ENCODE data around the gene FSTL5.

Gene FSTL5

DNA sequence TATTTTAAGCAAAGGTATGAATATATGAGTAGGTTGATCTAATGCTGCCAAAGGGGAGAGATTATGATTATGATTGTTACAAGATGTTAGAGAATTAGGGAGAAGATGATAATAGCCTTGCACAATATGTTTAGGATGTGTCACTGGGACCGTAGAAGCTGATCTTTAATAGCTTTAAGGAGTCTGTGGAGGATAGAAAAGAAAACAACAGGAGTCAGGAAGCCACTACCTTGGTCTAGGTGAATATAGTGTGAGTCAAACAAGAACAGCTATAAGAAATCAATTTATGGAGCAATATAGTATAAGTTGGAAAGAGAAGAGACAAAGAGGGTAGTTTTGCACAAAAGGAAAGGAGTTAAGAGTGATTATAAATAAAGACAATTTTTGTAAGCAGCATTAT is 232.7 kb downstream of the FSTL5 start:
- Histone ChIP-seq H3F3A (ENCODE audit: control insufficient read depth, insufficient read depth) (no peaks in the 10 kb centered on the region), H3K9me3 (ENCODE audit: control insufficient read depth, insufficient read depth, low read length) (no peaks in the 10 kb centered on the region), H3K4me1 (ENCODE audit: control insufficient read depth, low read length) (no peaks in the 10 kb centered on the region), H3K79me2 (ENCODE audit: control insufficient read depth, low read length) (no peaks in the 10 kb centered on the region), H4K20me1 (ENCODE audit: control insufficient read depth, insufficient read depth, low read depth, low read length) (no peaks in the 10 kb centered on the region), H3K36me3 (ENCODE audit: control insufficient read depth, low read length) (no peaks in the 10 kb centered on the region), H3K9me2 (replicated peaks; ENCODE audit: control insufficient read depth, low read length) (no peaks in the 10 kb centered on the region), H3K27ac (ENCODE audit: low read depth, low read length) (no peak overlapping the region), H3K4me2 (ENCODE audit: low read length) (no peak overlapping the region), H3K4me3 (ENCODE audit: low read length) (no peak overlapping the region), H3K27me3 (ENCODE audit: control insufficient read depth, low read length) (no peaks in the 10 kb centered on the region)
- TF ChIP-seq, protein P1, sequence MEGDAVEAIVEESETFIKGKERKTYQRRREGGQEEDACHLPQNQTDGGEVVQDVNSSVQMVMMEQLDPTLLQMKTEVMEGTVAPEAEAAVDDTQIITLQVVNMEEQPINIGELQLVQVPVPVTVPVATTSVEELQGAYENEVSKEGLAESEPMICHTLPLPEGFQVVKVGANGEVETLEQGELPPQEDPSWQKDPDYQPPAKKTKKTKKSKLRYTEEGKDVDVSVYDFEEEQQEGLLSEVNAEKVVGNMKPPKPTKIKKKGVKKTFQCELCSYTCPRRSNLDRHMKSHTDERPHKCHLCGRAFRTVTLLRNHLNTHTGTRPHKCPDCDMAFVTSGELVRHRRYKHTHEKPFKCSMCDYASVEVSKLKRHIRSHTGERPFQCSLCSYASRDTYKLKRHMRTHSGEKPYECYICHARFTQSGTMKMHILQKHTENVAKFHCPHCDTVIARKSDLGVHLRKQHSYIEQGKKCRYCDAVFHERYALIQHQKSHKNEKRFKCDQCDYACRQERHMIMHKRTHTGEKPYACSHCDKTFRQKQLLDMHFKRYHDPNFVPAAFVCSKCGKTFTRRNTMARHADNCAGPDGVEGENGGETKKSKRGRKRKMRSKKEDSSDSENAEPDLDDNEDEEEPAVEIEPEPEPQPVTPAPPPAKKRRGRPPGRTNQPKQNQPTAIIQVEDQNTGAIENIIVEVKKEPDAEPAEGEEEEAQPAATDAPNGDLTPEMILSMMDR (IDR thresholded peaks at IDR 0.05; ENCODE audit: low read depth, low read length, poor library complexity, severe bottlenecking) = no peak
- TF ChIP-seq EZH2phosphoT487 (IDR thresholded peaks at IDR 0.05; ENCODE audit: borderline replicate concordance, low read length) = no peak

DNA sequence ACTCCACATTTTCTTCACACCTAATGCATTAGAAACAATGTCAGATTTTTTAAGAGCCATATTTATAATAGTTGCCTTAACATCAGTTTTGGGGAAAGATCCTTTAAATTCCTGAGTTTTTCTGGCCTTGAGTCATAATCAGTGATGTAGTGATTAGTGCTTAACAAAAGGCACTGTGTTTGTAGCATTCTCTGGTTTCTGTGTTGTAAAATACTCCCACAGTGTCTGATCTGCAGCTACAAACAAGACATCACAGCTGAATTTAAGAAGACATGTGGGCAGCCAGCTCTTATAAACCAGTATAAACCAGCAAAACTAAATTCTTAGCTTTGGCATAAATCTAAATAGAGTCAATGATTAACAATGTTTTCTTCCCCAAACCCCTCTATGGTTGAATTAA is 233.8 kb downstream of the FSTL5 start:
- Histone ChIP-seq H3K9me2 (replicated peaks; ENCODE audit: control insufficient read depth, low read length) (no peaks in the 10 kb centered on the region), H3F3A (ENCODE audit: control insufficient read depth, insufficient read depth) (no peaks in the 10 kb centered on the region), H3K36me3 (ENCODE audit: control insufficient read depth, low read length) (no peaks in the 10 kb centered on the region), H3K4me1 (ENCODE audit: control insufficient read depth, low read length) (no peaks in the 10 kb centered on the region), H3K79me2 (ENCODE audit: control insufficient read depth, low read length) (no peaks in the 10 kb centered on the region), H3K4me2 (ENCODE audit: low read length) (no peak overlapping the region), H3K4me3 (ENCODE audit: low read length) (no peak overlapping the region), H3K27me3 (ENCODE audit: control insufficient read depth, low read length) (no peaks in the 10 kb centered on the region), H4K20me1 (ENCODE audit: control insufficient read depth, insufficient read depth, low read depth, low read length) (no peaks in the 10 kb centered on the region), H3K27ac (ENCODE audit: low read depth, low read length) (no peak overlapping the region), H3K9me3 (ENCODE audit: control insufficient read depth, insufficient read depth, low read length) (no peaks in the 10 kb centered on the region)
- no peak for TF ChIP-seq EZH2phosphoT487 (IDR thresholded peaks at IDR 0.05; ENCODE audit: borderline replicate concordance, low read length)
- TF ChIP-seq, protein P1 (IDR thresholded peaks at IDR 0.05; ENCODE audit: low read depth, low read length, poor library complexity, severe bottlenecking) = no peak

DNA sequence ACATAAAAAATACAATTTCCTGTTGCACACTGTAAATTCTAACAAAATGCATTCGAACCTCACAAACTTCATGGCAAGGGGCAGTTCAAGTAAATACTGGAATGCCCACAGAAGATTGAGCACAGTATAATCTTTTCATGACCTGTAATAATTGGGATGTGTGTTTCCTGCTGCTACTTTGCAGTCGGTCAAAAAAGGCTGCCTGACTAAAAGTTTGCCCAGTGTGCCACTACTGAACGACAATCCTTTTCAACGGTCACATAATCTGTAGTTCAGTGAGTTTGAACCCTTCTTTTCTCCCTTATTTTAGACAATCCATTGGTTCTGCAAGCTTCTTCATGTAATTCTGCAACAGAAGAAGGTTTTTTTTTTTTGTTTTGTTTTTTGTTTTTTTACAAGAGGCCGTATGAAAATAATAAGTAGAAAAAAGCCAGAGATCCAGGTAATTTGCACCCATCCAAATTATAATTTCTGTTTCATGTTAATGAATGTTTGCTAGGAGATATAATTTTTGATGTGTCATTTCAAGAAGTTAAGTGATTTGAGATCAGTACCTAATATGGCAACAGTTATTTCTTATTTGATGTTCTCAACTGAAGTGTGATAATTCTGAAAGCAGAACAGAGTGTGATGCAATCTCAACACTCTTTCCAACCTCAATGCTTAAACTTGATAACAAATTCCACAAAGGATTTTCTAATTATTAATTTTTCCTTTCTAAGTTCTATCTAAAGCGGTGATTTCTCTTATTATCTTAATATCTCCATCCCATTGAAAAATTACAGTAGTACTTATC is 237.6 kb downstream of the FSTL5 start:
- Histone ChIP-seq H3F3A (ENCODE audit: control insufficient read depth, insufficient read depth) (no peaks in the 10 kb centered on the region), H3K9me2 (replicated peaks; ENCODE audit: control insufficient read depth, low read length) (no peaks in the 10 kb centered on the region), H3K79me2 (ENCODE audit: control insufficient read depth, low read length) (no peaks in the 10 kb centered on the region), H3K27me3 (ENCODE audit: control insufficient read depth, low read length) (no peaks in the 10 kb centered on the region), H3K4me2 (ENCODE audit: low read length) (no peak overlapping the region), H3K36me3 (ENCODE audit: control insufficient read depth, low read length) (no peaks in the 10 kb centered on the region), H3K9me3 (ENCODE audit: control insufficient read depth, insufficient read depth, low read length) (no peaks in the 10 kb centered on the region), H3K4me3 (ENCODE audit: low read length) (no peak overlapping the region), H3K27ac (ENCODE audit: low read depth, low read length) (no peak overlapping the region), H3K4me1 (ENCODE audit: control insufficient read depth, low read length) (no peaks in the 10 kb centered on the region), H4K20me1 (ENCODE audit: control insufficient read depth, insufficient read depth, low read depth, low read length) (no peaks in the 10 kb centered on the region)
- TF ChIP-seq, protein P1 (IDR thresholded peaks at IDR 0.05; ENCODE audit: low read depth, low read length, poor library complexity, severe bottlenecking) = no peak

Measured in DOHH2 (cell line).